ENCODE data around the gene PDE4B.

Gene PDE4B

GRCh38 chr1:66262208-66262963 lies 469.7 kb downstream of the PDE4B start:
- DNase-seq (ENCODE audit: low read depth in 2 of 2), result peak; percentile 92 to 93

GRCh38 chr1:66265268-66265667 lies 472.6 kb downstream of the PDE4B start:
- DNase-seq (ENCODE audit: low read depth in 2 of 2), result no peak

- no peak for DNase-seq (ENCODE audit: low read depth in 2 of 2)
Observed at GRCh38 chr1:66265796-66266195, 473.1 kb downstream of the PDE4B start.

- DNase-seq (ENCODE audit: low read depth in 2 of 2), result no peak
Observed at GRCh38 chr1:66266350-66266749, 473.7 kb downstream of the PDE4B start.

- DNase-seq (ENCODE audit: low read depth in 2 of 2), result no peak
Observed at GRCh38 chr1:66266756-66267155, 474.1 kb downstream of the PDE4B start.

GRCh38 chr1:66267201-66267940 lies 474.7 kb downstream of the PDE4B start:
- DNase-seq (ENCODE audit: low read depth in 2 of 2), result no peak

GRCh38 chr1:66269222-66269621 lies 476.5 kb downstream of the PDE4B start:
- no peak for DNase-seq (ENCODE audit: low read depth in 2 of 2)

GRCh38 chr1:66270119-66270812 lies 477.6 kb downstream of the PDE4B start:
- no peak for DNase-seq (ENCODE audit: low read depth in 2 of 2)

GRCh38 chr1:66271216-66271903 lies 478.7 kb downstream of the PDE4B start:
- DNase-seq (ENCODE audit: low read depth in 2 of 2), result peak; percentile 98 to 99

- no peak for DNase-seq (ENCODE audit: low read depth in 2 of 2)
Observed at GRCh38 chr1:66271904-66272254, 479.2 kb downstream of the PDE4B start.

GRCh38 chr1:66273656-66274055 lies 481.0 kb downstream of the PDE4B start:
- DNase-seq (ENCODE audit: low read depth in 2 of 2), result no peak

GRCh38 chr1:66274634-66275033 lies 481.9 kb downstream of the PDE4B start:
- no peak for DNase-seq (ENCODE audit: low read depth in 2 of 2)

GRCh38 chr1:66275083-66275482 lies 482.4 kb downstream of the PDE4B start:
- no peak for DNase-seq (ENCODE audit: low read depth in 2 of 2)

GRCh38 chr1:66275601-66276023 lies 482.9 kb downstream of the PDE4B start:
- no peak for DNase-seq (ENCODE audit: low read depth in 2 of 2)

- DNase-seq (ENCODE audit: low read depth in 2 of 2), result no peak
Observed at GRCh38 chr1:66276218-66276617, 483.5 kb downstream of the PDE4B start.

GRCh38 chr1:66278260-66279021 lies 485.7 kb downstream of the PDE4B start:
- no peak for DNase-seq (ENCODE audit: low read depth in 2 of 2)

GRCh38 chr1:66281808-66282207 lies 489.1 kb downstream of the PDE4B start:
- DNase-seq (ENCODE audit: low read depth in 2 of 2), result no peak

- no peak for DNase-seq (ENCODE audit: low read depth in 2 of 2)
Observed at GRCh38 chr1:66282343-66282852, 489.7 kb downstream of the PDE4B start.

GRCh38 chr1:66282891-66283621 lies 490.4 kb downstream of the PDE4B start:
- no peak for DNase-seq (ENCODE audit: low read depth in 2 of 2)

- no peak for DNase-seq (ENCODE audit: low read depth in 2 of 2)
Observed at GRCh38 chr1:66283622-66284041, 490.9 kb downstream of the PDE4B start.

Data from fibroblast of skin of left quadriceps (primary cell).